ES-I3 (cell line): ENCODE measurements around the gene ZNF93.
"Not testable (repeated sequence)": the region's sequence is repeated elsewhere in the genome, so short reads cannot be mapped to it uniquely, and the experiment has no call there.

Experiments
- H3K36me3 ChIP-seq: 2 replicates; pipeline ENCODE4 v1.6.1; 2013; ENCODE audit warnings: mild to moderate bottlenecking, low read length, control low read depth, moderate library complexity; ENCODE audit not compliant: insufficient read depth
- H3K4me1 ChIP-seq: 2 replicates; pipeline ENCODE4 v1.6.1; 2013; ENCODE audit warnings: mild to moderate bottlenecking, control low read depth, low read length; ENCODE audit not compliant: insufficient read depth
- H3K9ac ChIP-seq: 2 replicates; pipeline ENCODE4 v1.6.1; 2013; ENCODE audit warnings: low read depth, mild to moderate bottlenecking, low read length, moderate library complexity
- H3K9me3 ChIP-seq: 2 replicates; pipeline ENCODE4 v1.6.1; 2013; ENCODE audit warnings: mild to moderate bottlenecking, low read length, moderate library complexity; ENCODE audit not compliant: control insufficient read depth, insufficient read depth

The ZNF93 gene

DNA sequence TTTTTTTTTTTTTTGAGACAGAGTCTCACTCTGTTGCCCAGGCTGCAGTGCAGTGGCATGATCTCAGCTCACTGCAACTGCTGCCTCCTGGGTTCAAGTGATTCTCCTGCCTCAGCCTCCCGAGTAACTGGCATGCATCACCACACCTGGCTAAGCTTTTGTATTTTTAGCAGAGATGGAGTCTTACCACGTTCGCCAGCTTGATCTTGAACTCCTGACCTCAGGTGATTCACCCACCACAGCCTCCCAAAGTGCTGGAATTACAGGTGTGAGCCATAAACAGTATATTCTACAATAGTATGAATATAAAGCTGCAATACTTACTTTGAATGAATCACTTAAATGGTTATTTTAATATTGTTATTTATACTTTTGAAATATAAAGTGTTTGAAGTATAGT is 6.8 kb downstream of the ZNF93 start:
- H3K4me1 ChIP-seq, H3K36me3 ChIP-seq, H3K9me3 ChIP-seq, H3K9ac ChIP-seq: not testable (repeated sequence)

DNA sequence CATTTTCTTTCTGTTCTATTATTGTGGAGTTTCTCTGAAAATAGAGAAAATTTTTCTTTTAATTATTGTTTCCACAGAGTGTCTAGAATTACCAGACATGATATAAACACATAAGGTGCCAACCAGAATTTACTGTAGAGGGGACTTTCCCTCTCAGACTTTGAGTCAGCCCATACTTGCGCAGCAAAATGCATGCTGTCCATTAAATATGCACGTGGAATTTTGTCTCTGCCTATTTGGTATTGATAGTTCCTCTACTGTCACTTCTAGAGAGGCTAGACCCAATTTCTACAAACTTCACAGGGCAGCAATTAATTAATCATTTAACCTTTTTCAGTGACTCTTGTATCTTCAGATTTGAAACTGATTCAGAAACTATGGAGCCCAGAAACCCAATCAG is 8.9 kb downstream of the ZNF93 start:
- H3K9ac ChIP-seq = no peak overlapping the region
- peaks cover 3% of the 10 kb centered on the region for H3K36me3 ChIP-seq
- H3K9me3 ChIP-seq = no peaks in the 10 kb centered on the region; the same call in 1 of the 2 replicates
- no peaks in the 10 kb centered on the region for H3K4me1 ChIP-seq

DNA sequence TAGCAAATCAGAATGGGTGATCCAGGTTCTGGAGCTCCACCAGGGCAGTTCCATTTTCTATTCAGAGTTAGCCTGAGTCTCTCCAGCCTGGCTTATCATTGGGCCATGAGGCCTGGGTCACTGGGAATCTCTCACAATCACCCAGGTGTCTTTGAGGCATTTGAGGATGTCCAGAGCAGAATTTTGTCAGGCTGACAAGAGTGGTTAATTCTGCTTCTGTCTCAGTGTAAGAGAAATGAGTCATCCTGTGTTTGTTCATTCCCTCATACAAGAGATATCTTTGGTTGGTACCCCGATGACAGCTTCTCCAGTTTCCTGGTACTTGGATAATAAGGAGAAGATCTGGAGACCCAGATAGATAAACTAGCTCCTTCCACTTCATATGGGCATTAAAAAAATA is 10.4 kb downstream of the ZNF93 start:
- Histone ChIP-seq H3K4me1 (no peaks in the 10 kb centered on the region), H3K9ac (no peak overlapping the region), H3K36me3 (peaks cover 3% of the 10 kb centered on the region), H3K9me3 (no peaks in the 10 kb centered on the region; the same call in 1 of the 2 replicates)

DNA sequence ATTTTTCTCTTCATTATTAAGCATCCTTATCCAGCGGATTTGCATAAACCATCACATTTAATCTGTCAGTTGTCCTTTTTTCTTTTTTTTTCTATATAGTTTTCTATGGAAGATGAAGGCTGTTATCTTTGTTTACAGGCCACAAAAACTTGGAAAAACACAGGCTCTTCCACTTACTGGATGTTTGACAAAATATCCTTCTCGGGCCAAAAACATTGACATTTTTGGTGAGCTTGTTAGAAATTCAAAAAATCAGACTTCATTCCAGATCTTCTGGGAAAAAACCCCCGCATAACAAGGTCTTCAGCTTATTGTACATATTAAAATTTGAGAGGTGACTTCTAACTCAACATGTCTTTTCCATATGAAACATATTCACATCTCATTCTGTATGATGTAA is 13.8 kb downstream of the ZNF93 start:
- H3K4me1 ChIP-seq = no peaks in the 10 kb centered on the region
- no peaks in the 10 kb centered on the region; the same call in 1 of the 2 replicates for H3K9me3 ChIP-seq
- no peak overlapping the region for H3K9ac ChIP-seq
- peaks cover 3% of the 10 kb centered on the region for H3K36me3 ChIP-seq

DNA sequence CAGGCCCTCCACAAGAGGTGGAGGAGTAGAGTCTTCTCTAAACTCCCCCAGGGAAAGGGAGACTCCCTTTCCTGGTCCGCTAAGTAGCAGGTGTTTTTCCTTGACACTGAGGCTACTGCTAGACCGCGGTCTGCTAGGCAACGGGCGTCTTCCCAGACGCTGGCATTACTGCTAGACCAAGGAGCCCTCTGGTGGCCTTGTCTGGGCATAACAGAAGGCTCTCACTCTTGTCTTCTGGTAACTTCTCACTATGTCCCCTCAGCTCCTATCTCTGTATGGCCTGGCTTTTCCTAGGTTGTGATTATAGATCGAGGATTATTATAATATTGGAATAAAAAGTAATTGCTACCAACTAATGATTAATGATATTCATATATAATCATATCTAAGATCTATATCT is 29.7 kb downstream of the ZNF93 start:
- Histone ChIP-seq H3K9me3 (peaks cover 38% of the 10 kb centered on the region), H3K36me3 (peaks cover 19% of the 10 kb centered on the region; the same call in 1 of the 2 replicates)
- not testable (repeated sequence) for H3K4me1 ChIP-seq, H3K9ac ChIP-seq

DNA sequence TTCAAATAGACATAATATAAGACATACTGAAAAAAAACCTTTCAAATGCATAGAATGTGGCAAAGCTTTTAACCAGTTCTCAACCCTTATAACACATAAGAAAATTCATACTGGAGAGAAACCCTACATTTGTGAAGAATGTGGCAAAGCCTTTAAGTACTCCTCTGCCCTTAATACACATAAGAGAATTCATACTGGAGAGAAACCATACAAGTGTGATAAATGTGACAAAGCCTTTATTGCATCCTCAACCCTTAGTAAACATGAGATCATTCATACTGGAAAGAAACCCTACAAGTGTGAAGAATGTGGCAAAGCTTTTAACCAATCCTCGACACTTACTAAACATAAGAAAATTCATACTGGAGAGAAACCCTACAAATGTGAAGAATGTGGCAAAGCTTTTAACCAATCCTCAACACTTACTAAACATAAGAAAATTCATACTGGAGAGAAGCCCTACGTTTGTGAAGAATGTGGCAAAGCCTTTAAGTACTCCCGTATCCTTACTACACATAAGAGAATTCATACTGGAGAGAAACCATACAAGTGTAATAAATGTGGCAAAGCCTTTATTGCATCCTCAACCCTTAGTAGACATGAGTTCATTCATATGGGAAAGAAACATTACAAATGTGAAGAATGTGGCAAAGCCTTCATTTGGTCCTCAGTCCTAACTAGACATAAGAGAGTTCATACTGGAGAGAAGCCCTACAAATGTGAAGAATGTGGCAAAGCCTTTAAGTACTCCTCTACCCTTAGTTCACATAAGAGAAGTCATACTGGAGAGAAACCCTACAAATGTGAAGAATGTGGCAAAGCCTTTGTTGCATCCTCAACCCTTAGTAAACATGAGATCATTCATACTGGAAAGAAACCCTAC is 32.9 kb downstream of the ZNF93 start:
- not testable (repeated sequence) for H3K9ac ChIP-seq, H3K4me1 ChIP-seq
- H3K36me3 ChIP-seq = peaks cover 12% of the 10 kb centered on the region; the same call in 1 of the 2 replicates
- peaks cover 27% of the 10 kb centered on the region for H3K9me3 ChIP-seq

DNA sequence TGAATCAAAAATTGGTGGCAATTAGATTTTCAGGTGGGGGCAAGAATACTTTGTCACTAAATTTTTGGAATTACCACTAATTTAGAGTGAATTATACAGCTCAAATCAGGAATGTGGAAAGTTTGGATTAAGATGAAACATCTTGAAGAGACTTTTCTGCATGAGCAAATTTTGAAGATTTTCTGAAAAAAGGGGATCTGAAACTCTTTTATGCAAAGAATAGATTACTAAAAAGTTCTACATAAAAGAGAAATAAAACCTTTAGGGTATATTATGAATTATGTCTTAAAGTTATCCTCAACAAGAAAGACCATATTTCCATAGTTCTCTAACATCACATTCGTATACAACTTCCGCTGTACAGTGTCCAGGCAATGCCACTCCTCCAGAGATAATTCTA is 36.7 kb downstream of the ZNF93 start:
- H3K9ac ChIP-seq = no peak overlapping the region
- peaks cover 28% of the 10 kb centered on the region for H3K9me3 ChIP-seq
- peaks cover 10% of the 10 kb centered on the region; the same call in 1 of the 2 replicates for H3K36me3 ChIP-seq
- H3K4me1 ChIP-seq = no peaks in the 10 kb centered on the region

DNA sequence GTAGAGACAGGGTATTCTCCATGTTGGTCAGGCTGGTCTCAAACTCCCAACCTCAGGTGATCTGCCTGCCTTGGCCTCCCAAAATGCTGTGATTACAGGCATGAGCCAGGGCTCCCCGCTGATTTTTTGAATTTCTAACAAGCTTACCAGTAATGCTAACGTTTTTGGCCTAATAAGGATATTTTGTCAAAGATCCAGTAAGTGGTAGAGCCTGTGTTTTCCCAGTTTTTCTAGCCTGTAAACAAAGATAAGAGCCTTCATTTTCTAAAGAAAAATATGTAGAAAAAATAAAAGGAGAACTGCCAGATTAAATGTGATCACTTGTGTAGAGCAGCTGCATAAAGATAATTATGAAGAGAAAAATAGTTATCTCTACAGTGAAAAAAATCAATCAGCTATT is 37.7 kb downstream of the ZNF93 start:
- Histone ChIP-seq H3K36me3 (peaks cover 10% of the 10 kb centered on the region; the same call in 1 of the 2 replicates), H3K4me1 (no peaks in the 10 kb centered on the region), H3K9me3 (peaks cover 23% of the 10 kb centered on the region), H3K9ac (no peak overlapping the region)

DNA sequence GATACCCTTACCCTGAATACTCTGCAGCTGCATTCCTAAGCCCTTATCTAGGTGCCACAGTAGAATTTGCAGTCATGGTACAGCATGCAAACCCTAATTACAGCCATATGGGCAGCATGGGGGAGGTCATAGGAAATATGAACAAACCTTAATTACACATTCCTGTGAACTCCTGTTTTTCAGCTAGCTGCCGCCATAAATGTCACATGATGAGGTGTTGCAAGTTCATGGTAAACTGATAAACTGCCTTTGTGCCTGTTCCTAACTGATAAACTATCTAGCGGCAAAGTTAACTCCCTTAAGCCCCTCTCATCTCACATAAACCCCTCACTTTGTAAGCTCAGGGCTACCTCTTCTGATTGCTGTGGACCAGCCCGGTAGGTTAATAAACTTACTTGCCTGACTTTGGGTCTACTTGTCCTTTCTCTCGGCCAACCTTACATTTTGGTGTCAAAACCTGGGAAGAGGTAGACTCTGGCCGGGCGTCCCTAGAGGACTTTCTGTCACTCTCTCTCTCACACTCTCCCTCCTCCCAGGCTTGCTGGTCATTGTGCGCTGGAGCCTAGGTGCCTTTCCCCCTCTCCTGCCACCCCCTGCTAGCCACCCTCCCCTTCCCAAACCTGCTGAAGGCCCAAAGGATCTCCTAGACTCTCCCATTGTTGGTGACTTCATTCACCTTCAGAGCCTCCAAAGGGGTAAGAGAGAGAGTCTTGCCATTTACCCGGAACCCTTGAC is 43.3 kb downstream of the ZNF93 start:
- Histone ChIP-seq H3K9me3 (peaks cover 4% of the 10 kb centered on the region; the same call in 1 of the 2 replicates), H3K9ac (no peak overlapping the region), H3K4me1 (no peaks in the 10 kb centered on the region), H3K36me3 (no peaks in the 10 kb centered on the region)

DNA sequence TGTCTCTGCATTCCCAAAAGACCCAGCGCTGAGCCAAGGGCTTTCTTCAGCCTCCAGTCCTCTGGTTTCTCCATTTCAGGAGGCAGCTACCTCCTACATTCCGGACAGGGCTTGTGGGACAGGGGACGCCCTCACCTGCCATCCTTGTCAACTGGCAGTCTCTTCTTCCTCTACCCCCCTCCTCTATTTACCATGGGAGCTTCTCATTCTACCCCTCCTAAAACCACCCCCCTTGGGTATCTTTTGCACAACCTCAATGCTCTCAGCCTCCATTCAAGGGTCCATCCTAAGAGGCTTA is 43.8 kb downstream of the ZNF93 start:
- Histone ChIP-seq H3K9me3 (peaks cover 4% of the 10 kb centered on the region; the same call in 1 of the 2 replicates), H3K36me3 (no peaks in the 10 kb centered on the region), H3K9ac (no peak overlapping the region), H3K4me1 (no peaks in the 10 kb centered on the region)

DNA sequence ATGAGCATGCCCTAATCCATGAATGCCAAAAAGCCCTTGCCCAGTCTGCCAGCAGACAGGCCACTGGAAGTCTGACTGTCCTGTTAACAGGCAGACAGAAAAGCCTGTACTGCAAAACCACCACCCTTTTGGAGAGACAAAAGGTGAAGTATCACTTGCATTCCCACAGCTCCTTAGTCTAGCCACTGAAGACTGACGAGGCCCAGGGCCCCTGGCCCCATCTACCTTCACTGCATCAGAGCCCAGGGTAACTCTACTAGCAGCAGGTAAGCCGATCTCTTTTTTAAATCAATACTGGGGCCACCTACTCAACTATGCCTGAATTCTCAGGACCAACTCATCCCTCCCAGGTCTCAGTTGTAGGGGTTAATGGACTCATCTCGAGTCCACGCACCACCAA is 45.5 kb downstream of the ZNF93 start:
- Histone ChIP-seq H3K9ac (no peak overlapping the region), H3K9me3 (no peaks in the 10 kb centered on the region), H3K36me3 (no peaks in the 10 kb centered on the region), H3K4me1 (no peaks in the 10 kb centered on the region)

DNA sequence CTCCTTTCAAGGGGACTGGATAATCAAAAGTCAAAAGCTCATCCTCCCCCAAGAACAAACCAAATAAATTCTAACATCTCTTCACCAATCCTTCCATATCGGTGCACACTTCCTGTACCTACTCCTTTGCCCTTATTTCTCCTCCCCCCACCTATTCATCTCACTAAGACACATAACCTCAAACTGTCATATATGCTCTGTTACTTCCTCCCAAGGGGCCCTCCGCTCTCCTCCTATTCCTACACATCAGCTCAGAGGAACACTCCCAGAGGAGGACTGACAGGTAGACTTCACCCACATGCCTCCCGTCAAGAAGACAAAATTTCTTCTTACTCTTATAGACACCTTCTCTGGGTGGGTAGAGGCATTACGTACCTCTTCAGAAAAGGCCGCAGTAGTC is 48.1 kb downstream of the ZNF93 start:
- no peaks in the 10 kb centered on the region for H3K36me3 ChIP-seq
- H3K9ac ChIP-seq = no peak overlapping the region
- H3K4me1 ChIP-seq = no peaks in the 10 kb centered on the region
- no peaks in the 10 kb centered on the region for H3K9me3 ChIP-seq

DNA sequence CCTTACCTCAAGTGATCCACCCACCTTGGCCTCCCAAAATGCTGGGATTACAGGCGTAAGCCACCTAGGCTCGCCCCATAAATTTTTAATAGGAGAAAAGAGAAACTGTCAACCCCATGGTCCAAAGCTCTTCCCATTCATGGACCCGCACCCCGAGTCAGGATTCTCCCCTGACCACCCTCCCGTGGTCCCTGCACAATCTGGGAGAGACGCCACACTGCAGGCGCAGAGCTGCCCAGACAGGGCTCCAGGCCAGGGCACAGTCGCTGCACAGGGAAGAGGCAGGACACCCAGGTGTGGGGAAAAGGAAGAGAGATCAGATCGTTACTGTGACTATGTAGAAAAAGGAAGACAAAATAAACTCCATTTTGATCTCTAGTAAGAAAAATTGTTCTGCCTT is 54.5 kb downstream of the ZNF93 start:
- Histone ChIP-seq H3K36me3 (no peaks in the 10 kb centered on the region), H3K9me3 (no peaks in the 10 kb centered on the region), H3K9ac (no peak overlapping the region)

DNA sequence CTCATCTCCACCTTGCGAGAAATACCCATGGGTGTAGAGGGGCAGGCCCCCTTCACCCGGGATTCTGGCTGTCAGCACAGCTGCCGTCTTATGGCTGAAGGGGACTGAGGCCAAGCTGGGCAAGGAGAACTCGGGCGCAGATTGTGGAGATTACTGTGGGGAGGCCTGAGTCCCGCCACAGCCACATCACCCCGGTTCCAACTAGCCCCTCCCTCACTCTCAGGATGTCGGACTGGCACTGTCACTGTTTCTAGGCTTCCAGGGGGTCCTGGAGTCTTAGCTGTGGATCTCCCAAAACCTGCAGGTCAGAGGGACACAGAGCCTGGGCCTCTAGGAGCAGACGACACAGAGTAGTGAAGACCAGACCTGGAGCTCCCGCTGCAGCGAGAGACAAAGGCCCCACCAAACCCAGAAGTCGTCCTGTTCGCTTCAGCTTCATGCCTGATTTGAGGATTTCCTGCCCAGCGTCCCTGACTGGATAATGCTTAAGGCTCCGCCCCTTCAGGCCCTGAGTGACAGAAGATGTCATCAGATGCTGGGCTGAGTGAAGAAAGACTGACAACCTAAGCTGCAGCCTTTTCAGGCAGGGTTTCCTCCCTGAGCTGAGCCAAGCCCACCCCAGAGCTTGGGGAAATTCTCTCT is 55.8 kb downstream of the ZNF93 start:
- Histone ChIP-seq H3K4me1 (no peaks in the 10 kb centered on the region), H3K9ac (no peak overlapping the region), H3K9me3 (no peaks in the 10 kb centered on the region), H3K36me3 (no peaks in the 10 kb centered on the region)

More for the DNA sequence above, 54.5 kb downstream of the ZNF93 start:
- H3K4me1 ChIP-seq = no peaks in the 10 kb centered on the region
